ENCODE measurements around the gene FOXO3B. TPM values are rescaled to one million over a fixed set of nuclear protein-coding genes. Genes with fewer than 3 reads are reported as not detected.

The FOXO3B gene
- total and polyA plus RNA-seq, 7 experiments from 2014 or later, result 2.4 to 9.6 (median 4.5) TPM

Other genes starting within 250 kb of the FOXO3B start
- 1 to 10 TPM in 1 of 5 experiments, under 1 TPM in 3, not detected in 1; 0.24 to 1.4 (median 0.80) TPM for gene LGALS9C, start 205.5 kb downstream of the FOXO3B start, total RNA-seq
- gene LGALS9C, start 205.5 kb downstream of the FOXO3B start, polyA plus RNA-seq, result not detected
- not detected for gene TBC1D28, start 37.9 kb downstream of the FOXO3B start, total RNA-seq
- gene TBC1D28, start 37.9 kb downstream of the FOXO3B start, polyA plus RNA-seq, result not detected
- under 1 TPM in 1 of 5 experiments, not detected in 4; 0.07 TPM for gene FBXW10, start 61.7 kb upstream of the FOXO3B start, total RNA-seq
- not detected for gene FBXW10, start 61.7 kb upstream of the FOXO3B start, polyA plus RNA-seq
- gene TVP23B, start 98.9 kb upstream of the FOXO3B start, total RNA-seq, result 10 to 100 TPM; 13.2 to 31.6 (median 30.8) TPM
- 10 to 100 TPM; 42.7 to 50.4 TPM for gene TVP23B, start 98.9 kb upstream of the FOXO3B start, polyA plus RNA-seq
- 10 to 100 TPM; 31.4 to 64.4 (median 59.4) TPM for gene PRPSAP2, start 175.8 kb upstream of the FOXO3B start, total RNA-seq
- 10 to 100 TPM; 48.1 to 63.0 TPM for gene PRPSAP2, start 175.8 kb upstream of the FOXO3B start, polyA plus RNA-seq